GM12874 (cell line): ENCODE measurements around the gene UNC119B.

Experiments used
- TF ChIP-seq, protein P1 (sequence below): IDR thresholded peaks from 2 replicates; pipeline ENCODE4 v1.5.1; 2011; ENCODE audit warnings: low read depth, mild to moderate bottlenecking, control low read depth, low read length, moderate library complexity; ENCODE audit not compliant: insufficient read depth

UNC119B gene

DNA sequence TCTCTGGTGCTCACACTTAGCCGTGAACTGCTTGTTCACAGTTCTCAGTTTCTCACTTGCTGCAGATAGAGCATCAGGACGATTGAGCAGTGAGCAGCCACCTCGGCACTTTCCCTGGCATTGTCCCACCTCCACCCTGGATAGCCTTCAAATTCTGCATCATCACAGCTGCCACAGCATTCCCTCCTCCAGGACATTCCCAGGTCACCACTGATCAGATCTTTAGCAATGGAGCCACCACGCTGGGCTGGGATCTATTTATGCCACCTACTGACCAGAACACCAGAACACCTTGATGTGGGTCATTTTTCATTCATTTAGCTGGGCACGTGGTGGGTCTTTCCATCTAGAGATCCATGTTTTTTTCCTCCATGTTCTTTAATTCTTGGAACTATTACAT lies 39.0 kb downstream of the UNC119B start:
- TF ChIP-seq, protein P1, sequence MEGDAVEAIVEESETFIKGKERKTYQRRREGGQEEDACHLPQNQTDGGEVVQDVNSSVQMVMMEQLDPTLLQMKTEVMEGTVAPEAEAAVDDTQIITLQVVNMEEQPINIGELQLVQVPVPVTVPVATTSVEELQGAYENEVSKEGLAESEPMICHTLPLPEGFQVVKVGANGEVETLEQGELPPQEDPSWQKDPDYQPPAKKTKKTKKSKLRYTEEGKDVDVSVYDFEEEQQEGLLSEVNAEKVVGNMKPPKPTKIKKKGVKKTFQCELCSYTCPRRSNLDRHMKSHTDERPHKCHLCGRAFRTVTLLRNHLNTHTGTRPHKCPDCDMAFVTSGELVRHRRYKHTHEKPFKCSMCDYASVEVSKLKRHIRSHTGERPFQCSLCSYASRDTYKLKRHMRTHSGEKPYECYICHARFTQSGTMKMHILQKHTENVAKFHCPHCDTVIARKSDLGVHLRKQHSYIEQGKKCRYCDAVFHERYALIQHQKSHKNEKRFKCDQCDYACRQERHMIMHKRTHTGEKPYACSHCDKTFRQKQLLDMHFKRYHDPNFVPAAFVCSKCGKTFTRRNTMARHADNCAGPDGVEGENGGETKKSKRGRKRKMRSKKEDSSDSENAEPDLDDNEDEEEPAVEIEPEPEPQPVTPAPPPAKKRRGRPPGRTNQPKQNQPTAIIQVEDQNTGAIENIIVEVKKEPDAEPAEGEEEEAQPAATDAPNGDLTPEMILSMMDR: no peak

DNA sequence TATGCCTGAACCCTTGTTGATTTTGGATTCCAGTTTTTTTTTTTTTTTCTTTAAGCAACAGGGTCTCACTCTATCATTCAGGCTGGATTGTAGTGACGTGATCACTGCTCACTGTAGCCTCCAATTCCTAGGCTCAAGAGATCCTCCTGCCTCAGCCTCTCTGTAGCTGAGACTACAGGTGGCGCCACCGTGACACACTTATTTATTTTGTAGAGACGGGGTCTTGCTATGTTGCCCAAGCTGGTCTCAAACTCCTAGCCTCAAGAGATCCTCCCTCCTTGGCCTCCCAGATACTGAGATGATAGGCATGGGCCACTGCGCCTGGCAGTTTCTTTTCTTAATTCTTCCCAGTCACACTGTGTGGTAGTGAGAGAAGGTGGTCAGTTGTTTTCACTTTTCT lies 40.5 kb downstream of the UNC119B start:
- TF ChIP-seq, protein P1: no peak

DNA sequence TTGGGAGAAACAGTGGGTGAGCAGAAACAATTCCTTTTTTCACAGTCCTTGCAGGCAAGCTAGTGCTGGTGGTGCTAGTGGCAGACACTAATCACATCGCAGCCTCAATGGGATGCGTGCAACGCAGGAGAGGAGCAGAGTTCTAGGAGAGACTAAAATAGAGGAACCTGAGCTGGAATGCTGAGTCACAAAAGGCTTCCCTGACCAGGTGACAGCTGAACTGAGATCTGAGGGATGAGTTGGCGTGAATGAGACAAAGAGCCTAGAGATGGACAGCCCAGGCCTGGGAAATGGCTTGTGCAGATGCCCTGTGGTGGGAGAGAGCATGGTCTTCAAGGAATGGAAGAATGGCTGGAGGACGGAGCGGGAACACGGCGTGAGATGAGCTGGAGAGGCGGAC lies 41.1 kb downstream of the UNC119B start:
- TF ChIP-seq, protein P1: no peak

DNA sequence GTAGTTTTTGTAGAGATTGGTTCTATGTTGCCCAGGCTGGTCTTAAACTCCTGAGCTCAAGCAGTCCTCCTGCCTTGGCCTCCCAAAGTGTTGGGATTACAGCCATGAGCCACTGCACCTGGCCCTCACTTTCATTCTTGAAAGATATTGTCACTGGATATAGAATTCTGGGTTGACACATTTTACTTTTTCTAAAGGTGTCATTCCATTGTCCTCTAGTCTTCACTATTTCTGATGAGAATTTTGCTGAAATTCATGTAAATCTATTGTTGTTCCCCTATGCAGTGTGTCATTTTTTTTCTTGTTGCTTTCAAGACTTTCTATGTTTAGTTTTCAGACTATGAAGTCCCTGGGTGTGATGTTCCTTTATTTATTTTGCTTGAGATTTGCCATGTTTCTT lies 44.5 kb downstream of the UNC119B start:
- TF ChIP-seq, protein P1: no peak

DNA sequence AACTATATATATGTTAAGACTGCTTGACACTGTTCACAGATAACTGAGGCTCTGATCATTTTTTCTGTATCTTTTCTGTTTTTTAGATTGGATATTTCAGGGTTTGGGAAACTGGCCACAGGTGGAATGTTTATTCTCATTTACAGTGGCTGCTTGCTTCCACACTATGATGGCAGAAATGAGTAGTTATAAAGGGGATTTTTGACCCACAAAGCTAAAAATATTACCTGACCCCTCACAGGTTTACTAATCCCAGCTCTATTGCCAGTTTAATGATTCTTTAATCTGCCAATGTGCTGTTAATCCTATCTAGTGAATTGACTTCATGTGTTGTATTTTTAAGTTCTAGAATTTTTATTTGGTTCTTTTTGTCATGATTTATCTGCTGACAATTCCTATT lies 45.0 kb downstream of the UNC119B start:
- TF ChIP-seq, protein P1: no peak

DNA sequence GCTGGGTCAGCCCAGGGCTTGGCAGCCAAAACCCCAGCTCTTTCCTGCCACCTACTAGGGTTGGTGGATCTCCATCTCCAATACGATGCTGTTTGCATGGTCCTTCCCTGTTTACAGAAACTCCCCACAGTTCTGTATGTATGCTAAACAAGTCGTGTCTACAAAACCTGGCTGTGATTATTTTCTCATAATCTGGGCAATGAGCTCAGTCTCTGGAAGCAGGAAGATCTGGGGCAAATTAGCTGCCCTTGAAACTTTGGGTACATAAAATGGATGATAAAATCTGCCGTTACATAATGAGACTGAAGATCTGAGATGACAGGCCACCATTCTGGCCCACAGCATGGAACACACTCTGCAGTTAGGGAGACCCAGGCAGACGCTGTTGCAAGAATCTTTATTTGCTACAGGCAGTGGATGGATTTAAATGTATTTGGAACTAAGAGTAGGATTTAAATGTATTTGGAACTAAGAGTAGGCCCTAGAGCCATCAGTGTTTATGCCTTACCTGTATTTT lies 47.0 kb downstream of the UNC119B start:
- TF ChIP-seq, protein P1: no peak

DNA sequence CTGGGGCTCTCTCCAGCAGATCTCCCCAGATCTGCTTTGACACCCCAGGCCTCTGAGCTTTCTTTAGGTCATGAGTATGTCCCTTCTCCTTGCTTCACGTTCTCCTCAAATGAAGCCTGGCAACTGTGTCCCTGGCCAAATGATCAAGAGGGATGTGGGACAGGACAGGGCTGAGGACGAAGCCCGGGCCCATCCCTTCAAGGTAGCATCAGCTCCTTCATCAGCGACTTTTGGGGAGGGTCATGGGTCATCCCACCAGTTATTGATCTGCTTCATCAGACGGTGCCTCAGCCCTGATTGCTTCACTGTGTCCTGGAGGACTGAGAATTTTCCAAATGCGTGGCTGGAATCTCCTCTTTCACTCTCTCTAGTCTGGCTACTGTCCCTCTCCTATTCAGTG lies 47.7 kb downstream of the UNC119B start:
- TF ChIP-seq, protein P1: no peak
